ENCODE results near the gene DHH. TPM values are rescaled to one million over a fixed set of nuclear protein-coding genes. Genes with fewer than 3 reads are reported as not detected.

The DHH gene
- total RNA-seq, 1 donor from 2014 or later: 0.34 TPM

- H3K4me1 Mint-ChIP-seq (ENCODE audit: low read depth): no peaks in the 10 kb centered on the region
- TF ChIP-seq, protein P1, sequence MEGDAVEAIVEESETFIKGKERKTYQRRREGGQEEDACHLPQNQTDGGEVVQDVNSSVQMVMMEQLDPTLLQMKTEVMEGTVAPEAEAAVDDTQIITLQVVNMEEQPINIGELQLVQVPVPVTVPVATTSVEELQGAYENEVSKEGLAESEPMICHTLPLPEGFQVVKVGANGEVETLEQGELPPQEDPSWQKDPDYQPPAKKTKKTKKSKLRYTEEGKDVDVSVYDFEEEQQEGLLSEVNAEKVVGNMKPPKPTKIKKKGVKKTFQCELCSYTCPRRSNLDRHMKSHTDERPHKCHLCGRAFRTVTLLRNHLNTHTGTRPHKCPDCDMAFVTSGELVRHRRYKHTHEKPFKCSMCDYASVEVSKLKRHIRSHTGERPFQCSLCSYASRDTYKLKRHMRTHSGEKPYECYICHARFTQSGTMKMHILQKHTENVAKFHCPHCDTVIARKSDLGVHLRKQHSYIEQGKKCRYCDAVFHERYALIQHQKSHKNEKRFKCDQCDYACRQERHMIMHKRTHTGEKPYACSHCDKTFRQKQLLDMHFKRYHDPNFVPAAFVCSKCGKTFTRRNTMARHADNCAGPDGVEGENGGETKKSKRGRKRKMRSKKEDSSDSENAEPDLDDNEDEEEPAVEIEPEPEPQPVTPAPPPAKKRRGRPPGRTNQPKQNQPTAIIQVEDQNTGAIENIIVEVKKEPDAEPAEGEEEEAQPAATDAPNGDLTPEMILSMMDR (IDR thresholded peaks at IDR 0.05; ENCODE audit: unreplicated experiment): no peak
- no peak for DNase-seq (ENCODE audit: low spot score, unreplicated experiment)
- H3K36me3 Mint-ChIP-seq (ENCODE audit: insufficient read depth): peaks cover 24% of the 10 kb centered on the region
- no peak overlapping the region for H3K4me3 Mint-ChIP-seq (ENCODE audit: low read depth)
- no peaks in the 10 kb centered on the region for H3K9me3 Mint-ChIP-seq (ENCODE audit: low read depth)
- H3K27me3 Mint-ChIP-seq: no peaks in the 10 kb centered on the region
- peak overlapping the region; percentile 41 for H3K27ac Mint-ChIP-seq
Measured at GRCh38 chr12:49044660-49045059, 49.9 kb downstream of the DHH start.

DNA sequence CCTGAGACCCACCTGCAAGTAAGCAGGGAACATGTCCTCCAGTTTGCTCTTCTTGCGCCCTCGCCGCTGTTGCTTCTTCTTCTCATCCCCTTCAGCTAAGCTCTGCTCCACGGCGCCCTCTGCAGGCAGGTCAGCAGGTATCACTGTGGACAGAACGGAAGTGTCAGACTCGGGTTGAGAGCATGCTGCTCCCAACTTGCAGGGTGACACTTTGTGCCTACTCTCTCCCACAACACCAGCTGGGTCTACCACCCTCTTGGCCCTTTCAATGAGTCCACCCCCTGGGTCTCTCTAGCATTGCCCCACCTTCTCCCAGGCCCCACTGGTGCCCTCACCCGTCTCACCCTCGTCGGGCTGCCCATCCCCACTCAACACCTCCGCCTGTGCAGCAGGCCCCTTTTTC, 50.7 kb downstream of the DHH start:
- H3K27me3 Mint-ChIP-seq: no peaks in the 10 kb centered on the region
- DNase-seq (ENCODE audit: low spot score, unreplicated experiment): peak; percentile 55
- H3K27ac Mint-ChIP-seq: peak overlapping the region; percentile 6
- H3K4me3 Mint-ChIP-seq (ENCODE audit: low read depth): no peak overlapping the region
- no peaks in the 10 kb centered on the region for H3K4me1 Mint-ChIP-seq (ENCODE audit: low read depth)
- H3K9me3 Mint-ChIP-seq (ENCODE audit: low read depth): no peaks in the 10 kb centered on the region
- TF ChIP-seq, protein P1 (IDR thresholded peaks at IDR 0.05; ENCODE audit: unreplicated experiment): peak; percentile 59
- peaks cover 25% of the 10 kb centered on the region for H3K36me3 Mint-ChIP-seq (ENCODE audit: insufficient read depth)

GRCh38 chr12:49043241-49043640, 51.4 kb downstream of the DHH start:
- Mint-ChIP-seq H3K27me3 (no peaks in the 10 kb centered on the region), H3K9me3 (ENCODE audit: low read depth) (no peaks in the 10 kb centered on the region), H3K4me1 (ENCODE audit: low read depth) (no peaks in the 10 kb centered on the region), H3K4me3 (ENCODE audit: low read depth) (no peak overlapping the region), H3K36me3 (ENCODE audit: insufficient read depth) (peaks cover 22% of the 10 kb centered on the region), H3K27ac (no peak overlapping the region)
- TF ChIP-seq, protein P1 (IDR thresholded peaks at IDR 0.05; ENCODE audit: unreplicated experiment): no peak
- no peak for DNase-seq (ENCODE audit: low spot score, unreplicated experiment)

DNA sequence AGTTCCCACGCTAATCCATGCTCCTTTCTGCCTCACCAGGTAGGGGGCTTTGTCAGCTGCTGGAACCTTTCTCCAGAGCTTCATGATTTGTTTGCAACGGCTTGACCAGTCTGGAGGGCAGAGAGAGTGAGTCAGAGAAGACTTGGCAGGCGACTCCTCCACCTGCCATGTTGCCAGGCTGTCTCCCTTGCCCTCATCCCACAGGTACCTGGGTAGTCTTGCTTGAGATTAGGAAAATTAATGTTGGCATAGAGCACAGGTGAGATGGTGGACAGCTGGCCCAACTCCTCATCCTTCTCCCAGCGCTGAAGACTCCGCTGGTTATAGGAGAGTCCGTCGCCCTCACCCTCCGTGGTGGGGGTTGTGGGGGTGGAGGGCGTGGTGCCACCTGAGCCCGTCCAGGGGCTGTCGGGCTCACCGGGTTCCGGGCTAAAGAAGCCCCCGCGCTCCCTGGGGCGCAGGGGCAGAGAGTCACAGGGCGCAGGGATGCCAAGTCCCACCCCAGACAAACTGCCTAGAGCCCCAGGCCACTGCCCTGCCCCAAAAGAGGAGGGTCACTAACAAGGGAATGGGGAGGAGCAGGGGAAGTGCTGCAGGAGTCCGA, 52.6 kb downstream of the DHH start:
- no peaks in the 10 kb centered on the region for H3K27me3 Mint-ChIP-seq
- peaks cover 18% of the 10 kb centered on the region for H3K36me3 Mint-ChIP-seq (ENCODE audit: insufficient read depth)
- DNase-seq (ENCODE audit: low spot score, unreplicated experiment): no peak
- no peak overlapping the region for H3K27ac Mint-ChIP-seq
- H3K4me1 Mint-ChIP-seq (ENCODE audit: low read depth): no peaks in the 10 kb centered on the region
- TF ChIP-seq, protein P1 (IDR thresholded peaks at IDR 0.05; ENCODE audit: unreplicated experiment): no peak
- H3K4me3 Mint-ChIP-seq (ENCODE audit: low read depth): no peak overlapping the region
- H3K9me3 Mint-ChIP-seq (ENCODE audit: low read depth): no peaks in the 10 kb centered on the region

GRCh38 chr12:49041036-49041880, 53.3 kb downstream of the DHH start:
- Mint-ChIP-seq H3K4me1 (ENCODE audit: low read depth) (no peaks in the 10 kb centered on the region), H3K36me3 (ENCODE audit: insufficient read depth) (peaks cover 18% of the 10 kb centered on the region), H3K27ac (no peak overlapping the region), H3K4me3 (ENCODE audit: low read depth) (no peak overlapping the region), H3K27me3 (no peaks in the 10 kb centered on the region), H3K9me3 (ENCODE audit: low read depth) (no peaks in the 10 kb centered on the region)
- no peak for DNase-seq (ENCODE audit: low spot score, unreplicated experiment)
- TF ChIP-seq, protein P1 (IDR thresholded peaks at IDR 0.05; ENCODE audit: unreplicated experiment): no peak
